Activated T-helper 2 cell treated with anti-CD3 and anti-CD28 coated beads, Interferon-gamma antibody, Interleukin-2, Interleukin-4, amounts not matched to agents 10 μg/mL and 5 μg/mL and 100 μg/mL, durations not matched to agents 14 hours and 24 hours and 36 hours (primary cell): ENCODE results near the gene OPALIN. TPM values are rescaled to one million over a fixed set of nuclear protein-coding genes. Genes with fewer than 3 reads are reported as not detected.
"Not testable (repeated sequence)": the region's sequence is repeated elsewhere in the genome, so short reads cannot be mapped to it uniquely, and the experiment has no call there.

Experiments
- DNase-seq: peaks from one replicate; pipeline ENCODE4 v3.0.0; 2021; ENCODE audit warnings: low spot score
- H3K27ac Mint-ChIP-seq: one replicate; pipeline ENCODE4 v1.8.0; 2021; ENCODE audit warnings: mixed read lengths
- H3K27me3 Mint-ChIP-seq: one replicate; pipeline ENCODE4 v1.8.0; 2021; ENCODE audit warnings: low read depth, mixed read lengths
- H3K36me3 Mint-ChIP-seq: one replicate; pipeline ENCODE4 v1.8.0; 2021; ENCODE audit warnings: low read depth, mixed read lengths
- H3K4me1 Mint-ChIP-seq: one replicate; pipeline ENCODE4 v1.8.0; 2021; ENCODE audit warnings: low read depth, mixed read lengths
- H3K4me3 Mint-ChIP-seq: one replicate; pipeline ENCODE4 v1.8.0; 2021; ENCODE audit warnings: low read depth, mild to moderate bottlenecking, moderate library complexity, mixed read lengths
- H3K9me3 Mint-ChIP-seq: one replicate; pipeline ENCODE4 v1.8.0; 2021; ENCODE audit warnings: mixed read lengths
- intact Hi-C: fragments of 100-400 bp; cut with micrococcal nuclease; formaldehyde crosslinking; loops from one replicate; pipeline ENCODE4 v1.15.1; 2023
- total RNA-seq: library from RNA; stranded (reverse); gene quantifications from 2 replicates; pipeline ENCODE4 v1.2.3, GENCODE V29; 2022

Gene OPALIN
- total RNA-seq, 1 donor from 2014 or later, result not detected

GRCh38 chr10:96321822-96322221, 37.0 kb downstream of the OPALIN start:
- DNase-seq, result no peak
- H3K9me3 Mint-ChIP-seq, result no peaks in the 10 kb centered on the region
- H3K27ac Mint-ChIP-seq, result no peak overlapping the region
- H3K27me3 Mint-ChIP-seq, result peaks cover 15% of the 10 kb centered on the region
- H3K4me1 Mint-ChIP-seq, result no peaks in the 10 kb centered on the region
- intact Hi-C loops, result no loop called here
- H3K36me3 Mint-ChIP-seq, result no peaks in the 10 kb centered on the region
- no peak overlapping the region for H3K4me3 Mint-ChIP-seq

- Mint-ChIP-seq H3K27ac (no peak overlapping the region), H3K4me1 (no peaks in the 10 kb centered on the region), H3K27me3 (peaks cover 22% of the 10 kb centered on the region), H3K36me3 (no peaks in the 10 kb centered on the region), H3K4me3 (no peak overlapping the region), H3K9me3 (no peaks in the 10 kb centered on the region)
- intact Hi-C loops, result no loop called here
- DNase-seq, result no peak
Measured at GRCh38 chr10:96319754-96320474, 38.9 kb downstream of the OPALIN start.

- Mint-ChIP-seq H3K27me3 (peaks cover 14% of the 10 kb centered on the region), H3K4me1 (no peaks in the 10 kb centered on the region), H3K9me3 (no peaks in the 10 kb centered on the region), H3K27ac (no peak overlapping the region), H3K36me3 (no peaks in the 10 kb centered on the region), H3K4me3 (no peak overlapping the region)
- no peak for DNase-seq
- intact Hi-C loops, result no loop called here
Measured at GRCh38 chr10:96317067-96317833, 41.6 kb downstream of the OPALIN start.

GRCh38 chr10:96313344-96313743, 45.5 kb downstream of the OPALIN start:
- Mint-ChIP-seq H3K27ac (no peak overlapping the region), H3K9me3 (no peaks in the 10 kb centered on the region), H3K4me3 (no peak overlapping the region), H3K4me1 (no peaks in the 10 kb centered on the region), H3K36me3 (no peaks in the 10 kb centered on the region), H3K27me3 (peaks cover 21% of the 10 kb centered on the region)
- no peak for DNase-seq
- intact Hi-C loops, result no loop called here

- H3K27ac Mint-ChIP-seq, result no peak overlapping the region
- H3K4me1 Mint-ChIP-seq, result peaks cover 4% of the 10 kb centered on the region
- H3K9me3 Mint-ChIP-seq, result no peaks in the 10 kb centered on the region
- peaks cover 26% of the 10 kb centered on the region for H3K27me3 Mint-ChIP-seq
- no peak overlapping the region for H3K4me3 Mint-ChIP-seq
- no peak for DNase-seq
- H3K36me3 Mint-ChIP-seq, result no peaks in the 10 kb centered on the region
- intact Hi-C loops, result no loop called here
Measured at GRCh38 chr10:96311180-96311715, 47.6 kb downstream of the OPALIN start.

GRCh38 chr10:96310321-96310669, 48.5 kb downstream of the OPALIN start:
- Mint-ChIP-seq H3K27me3 (peaks cover 25% of the 10 kb centered on the region), H3K36me3 (no peaks in the 10 kb centered on the region), H3K4me3 (no peak overlapping the region), H3K4me1 (peaks cover 5% of the 10 kb centered on the region), H3K9me3 (no peaks in the 10 kb centered on the region), H3K27ac (no peak overlapping the region)
- intact Hi-C loops, result no loop called here
- no peak for DNase-seq

GRCh38 chr10:96309628-96310320, 49.0 kb downstream of the OPALIN start:
- intact Hi-C loops, result no loop called here
- Mint-ChIP-seq H3K36me3 (no peaks in the 10 kb centered on the region), H3K27ac (no peak overlapping the region), H3K9me3 (no peaks in the 10 kb centered on the region), H3K4me1 (peaks cover 5% of the 10 kb centered on the region), H3K4me3 (no peak overlapping the region), H3K27me3 (peaks cover 28% of the 10 kb centered on the region)
- DNase-seq, result no peak

GRCh38 chr10:96308854-96309253, 49.9 kb downstream of the OPALIN start:
- not testable (repeated sequence) for H3K4me3 Mint-ChIP-seq
- peaks cover 38% of the 10 kb centered on the region for H3K27me3 Mint-ChIP-seq

GRCh38 chr10:96306516-96306915, 52.3 kb downstream of the OPALIN start:
- Mint-ChIP-seq H3K27ac (no peak overlapping the region), H3K27me3 (peaks cover 38% of the 10 kb centered on the region), H3K9me3 (no peaks in the 10 kb centered on the region), H3K4me1 (peaks cover 7% of the 10 kb centered on the region), H3K36me3 (no peaks in the 10 kb centered on the region), H3K4me3 (no peak overlapping the region)
- intact Hi-C loops, result no loop called here
- no peak for DNase-seq

More at GRCh38 chr10:96308854-96309253, 49.9 kb downstream of the OPALIN start:
- intact Hi-C loops, H3K27ac Mint-ChIP-seq, H3K4me1 Mint-ChIP-seq, H3K36me3 Mint-ChIP-seq, DNase-seq, H3K9me3 Mint-ChIP-seq: not testable (repeated sequence)

GRCh38 chr10:96305019-96305418, 53.8 kb downstream of the OPALIN start:
- Mint-ChIP-seq H3K4me1 (peaks cover 8% of the 10 kb centered on the region), H3K9me3 (no peaks in the 10 kb centered on the region), H3K27ac (no peak overlapping the region), H3K4me3 (no peak overlapping the region), H3K36me3 (no peaks in the 10 kb centered on the region), H3K27me3 (peaks cover 35% of the 10 kb centered on the region)
- intact Hi-C loops, result no loop called here
- no peak for DNase-seq

- Mint-ChIP-seq H3K27me3 (peaks cover 34% of the 10 kb centered on the region), H3K27ac (no peak within 1 kb of the TSS), H3K4me3 (no peak within 1 kb of the TSS), H3K4me1 (peaks cover 15% of the 10 kb centered on the region), H3K9me3 (no peaks in the 10 kb centered on the region), H3K36me3 (no peaks in the 10 kb centered on the region)
- no peak for DNase-seq
- intact Hi-C loops, result no loop called here
Measured at GRCh38 chr10:96304230-96304629, 54.6 kb downstream of the OPALIN start, which contains the start of gene DNTT. Gene DNTT (plus strand): TSS chr10:96304434. CDS start chr10:96304498, 64 bp downstream.

GRCh38 chr10:96301616-96302015, 57.2 kb downstream of the OPALIN start:
- Mint-ChIP-seq H3K27me3 (peaks cover 23% of the 10 kb centered on the region), H3K4me1 (peaks cover 16% of the 10 kb centered on the region)

More at GRCh38 chr10:96301616-96302015, 57.2 kb downstream of the OPALIN start:
- no peaks in the 10 kb centered on the region for H3K9me3 Mint-ChIP-seq
- no peaks in the 10 kb centered on the region for H3K36me3 Mint-ChIP-seq
- no peak overlapping the region for H3K27ac Mint-ChIP-seq
- intact Hi-C loops, result no loop called here
- no peak overlapping the region for H3K4me3 Mint-ChIP-seq
- no peak for DNase-seq
